Left renal pelvis (tissue), 4 donors: ENCODE data around the gene SLC22A12. TPM values are rescaled to one million over a fixed set of nuclear protein-coding genes. Genes with fewer than 3 reads are reported as not detected.
A peak's percentile ranks its signal among the peaks of the same experiment; 100 is the strongest.

Experiments used
- DNase-seq, 4 donors: peaks; one replicate each; pipeline ENCODE4 v3.0.0-alpha.2; 2013; ENCODE audit warnings: low read depth in 4 of 4, low spot score in 3 of 4
- polyA plus RNA-seq, 4 donors: library from polyadenylated mRNA; unstranded; fragments of 120-200 nt; gene quantifications; one replicate each; pipeline ENCODE4 v1.2.1, GENCODE V29; 2013; ENCODE audit not compliant: insufficient read length in 4 of 4

SLC22A12 gene
- polyA plus RNA-seq, 4 donors: 0.08 to 5.3 (median 3.2) TPM

- peak in 3 of 4 donors; percentile 70 to 83 (median 77) for DNase-seq
Measured at GRCh38 chr11:64620381-64620971, 29.5 kb downstream of the SLC22A12 start.

DNA sequence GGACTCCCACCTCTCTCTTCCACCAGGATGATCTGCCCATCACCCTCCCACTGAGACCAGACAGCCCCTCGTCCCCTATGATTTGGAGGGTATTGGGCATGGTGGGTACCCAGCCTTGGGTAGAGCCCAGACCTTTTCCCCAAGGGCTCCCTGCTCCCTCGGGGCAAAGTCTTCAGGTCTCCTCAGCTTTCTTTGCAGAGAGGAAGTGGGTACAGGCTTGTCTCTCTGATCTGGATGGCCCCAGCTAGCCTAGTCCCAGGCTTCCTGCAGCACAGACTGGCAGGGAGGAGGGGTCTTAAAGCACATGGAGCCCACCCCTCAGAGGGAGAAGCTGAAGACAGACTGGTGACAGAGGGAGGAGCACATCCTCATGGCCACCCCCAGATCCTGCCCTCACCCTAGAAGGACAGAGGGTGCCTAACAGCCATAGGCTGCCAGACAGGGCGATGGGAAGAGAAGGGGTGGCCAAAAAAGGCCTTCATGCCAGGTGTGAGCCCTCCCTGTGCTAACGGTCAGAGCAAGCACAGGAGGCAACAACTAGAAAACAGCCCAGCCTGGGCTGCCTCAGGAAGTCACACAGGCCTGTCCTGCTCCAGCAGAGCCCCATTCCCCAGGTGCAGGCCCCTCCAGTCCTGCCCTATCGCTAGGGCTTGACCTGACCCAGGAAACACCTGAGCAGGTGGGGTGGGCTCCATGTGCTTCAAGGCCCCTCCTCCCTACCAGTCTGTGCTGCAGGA is 30.4 kb downstream of the SLC22A12 start:
- DNase-seq: no peak

- DNase-seq: no peak
Measured at GRCh38 chr11:64622681-64623080, 31.7 kb downstream of the SLC22A12 start.

GRCh38 chr11:64624883-64625481 is 34.0 kb downstream of the SLC22A12 start:
- no peak for DNase-seq

DNA sequence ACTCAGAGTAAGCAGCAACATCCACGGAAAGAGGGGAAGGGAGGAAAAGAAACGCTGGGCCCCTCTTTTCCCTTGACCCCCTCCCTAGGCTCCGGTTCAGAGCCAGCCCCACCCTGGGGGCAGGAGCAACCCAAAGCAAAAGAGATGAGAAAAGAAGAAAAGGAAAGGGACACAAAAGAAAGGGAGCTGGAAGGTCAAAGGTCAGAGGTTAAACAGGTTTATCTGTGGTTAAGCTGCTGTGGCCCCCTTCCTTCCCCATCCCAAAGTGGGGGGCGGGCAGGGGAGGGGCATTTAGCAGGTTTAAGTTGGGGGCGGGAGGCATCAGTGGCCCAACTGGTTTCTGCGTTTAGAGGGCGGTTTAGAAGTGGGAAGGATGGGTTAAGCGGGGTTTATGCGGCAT is 35.6 kb downstream of the SLC22A12 start:
- no peak for DNase-seq

DNA sequence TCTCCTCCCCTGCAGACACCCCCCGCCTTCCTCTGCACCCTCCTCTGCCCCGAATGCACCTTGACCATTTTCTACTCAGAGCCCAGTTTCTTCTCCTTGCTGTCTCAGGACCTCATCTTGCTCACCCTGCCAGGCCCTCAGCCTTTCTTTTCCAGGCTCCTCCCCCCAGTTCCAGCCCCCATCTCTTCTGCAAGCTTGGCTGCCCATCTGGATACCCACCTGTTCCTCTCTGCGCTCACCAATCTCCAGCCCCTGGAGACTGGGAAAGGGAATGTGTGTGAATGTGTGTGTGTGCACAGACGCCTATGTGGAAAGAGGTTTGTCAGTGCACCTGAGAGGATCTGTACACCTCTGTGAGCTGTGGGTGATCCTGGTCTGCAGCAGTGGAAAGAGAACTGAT is 36.4 kb downstream of the SLC22A12 start:
- no peak for DNase-seq

DNA sequence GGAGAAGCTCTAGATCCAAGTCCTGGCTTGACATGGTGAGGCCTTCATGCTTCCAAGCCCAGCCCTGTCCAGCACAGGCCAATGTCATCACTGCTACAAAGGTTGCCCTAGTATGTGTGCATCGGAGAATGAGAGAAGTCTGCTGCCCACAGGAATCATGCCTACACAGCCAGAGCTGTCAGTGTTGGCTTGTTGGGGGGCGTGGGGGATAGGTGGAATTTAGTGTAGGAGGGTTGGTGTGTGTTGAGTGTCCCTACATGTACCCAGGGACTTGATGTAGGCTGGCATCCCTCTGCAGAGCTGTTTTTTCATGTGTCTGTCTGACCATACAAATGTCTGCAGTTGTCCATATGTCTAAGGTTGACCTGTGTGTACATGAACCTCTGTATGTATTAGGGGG is 37.6 kb downstream of the SLC22A12 start:
- DNase-seq: no peak

GRCh38 chr11:64629103-64629502 is 38.1 kb downstream of the SLC22A12 start:
- no peak for DNase-seq

GRCh38 chr11:64629796-64630562 is 39.0 kb downstream of the SLC22A12 start:
- no peak for DNase-seq

- DNase-seq: no peak
Measured at GRCh38 chr11:64631675-64632074, 40.7 kb downstream of the SLC22A12 start.

DNA sequence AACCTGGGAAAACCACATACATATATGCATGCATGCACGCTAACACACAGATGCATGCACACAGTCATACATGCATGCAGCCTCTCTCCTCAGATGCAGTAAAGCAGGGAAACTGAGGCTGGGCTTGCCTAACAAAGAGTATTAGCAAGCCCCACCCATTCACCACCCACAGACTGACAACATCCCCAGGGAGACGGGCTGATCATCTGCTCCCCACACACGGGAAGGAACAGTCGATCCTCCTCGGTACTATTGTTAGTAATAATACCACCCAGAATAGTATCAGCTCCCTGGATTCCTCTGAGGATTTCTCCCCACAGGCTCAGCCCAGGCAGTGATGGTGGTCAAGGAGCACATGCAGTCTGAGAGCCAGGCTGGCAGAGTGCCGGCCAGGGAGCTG is 41.2 kb downstream of the SLC22A12 start:
- no peak for DNase-seq

- DNase-seq: no peak
Measured at GRCh38 chr11:64632654-64633053, 41.6 kb downstream of the SLC22A12 start.

GRCh38 chr11:64633555-64634159 is 42.6 kb downstream of the SLC22A12 start:
- no peak for DNase-seq

- no peak for DNase-seq
Measured at GRCh38 chr11:64637334-64638017, 46.5 kb downstream of the SLC22A12 start.

GRCh38 chr11:64638018-64638665 is 47.1 kb downstream of the SLC22A12 start:
- no peak for DNase-seq

- no peak for DNase-seq
Measured at GRCh38 chr11:64638829-64639228, 47.8 kb downstream of the SLC22A12 start.

GRCh38 chr11:64639885-64640284 is 48.9 kb downstream of the SLC22A12 start:
- DNase-seq: no peak

- DNase-seq: no peak
Measured at GRCh38 chr11:64641596-64642417, 50.8 kb downstream of the SLC22A12 start.

- DNase-seq: no peak
Measured at GRCh38 chr11:64642418-64642735, 51.4 kb downstream of the SLC22A12 start.
